Retinal pigment epithelial cell (primary cell): ENCODE measurements around the gene PLD4.
A peak's percentile ranks its signal among the peaks of the same experiment; 100 is the strongest.

Experiments
- DNase-seq: peaks from one replicate; pipeline ENCODE4 v3.0.0-alpha.2; 2010; ENCODE audit warnings: low read depth
- H3K4me3 ChIP-seq: 2 replicates; pipeline ENCODE4 v1.5.1; 2011; ENCODE audit warnings: mild to moderate bottlenecking, low read length, control low read depth, moderate library complexity
- TF ChIP-seq, protein P1 (sequence below): conservative IDR thresholded peaks from 2 replicates; pipeline ENCODE4 v1.5.1; 2011; ENCODE audit warnings: low read depth, low read length, control low read depth, inconsistent platforms

PLD4 gene

DNA sequence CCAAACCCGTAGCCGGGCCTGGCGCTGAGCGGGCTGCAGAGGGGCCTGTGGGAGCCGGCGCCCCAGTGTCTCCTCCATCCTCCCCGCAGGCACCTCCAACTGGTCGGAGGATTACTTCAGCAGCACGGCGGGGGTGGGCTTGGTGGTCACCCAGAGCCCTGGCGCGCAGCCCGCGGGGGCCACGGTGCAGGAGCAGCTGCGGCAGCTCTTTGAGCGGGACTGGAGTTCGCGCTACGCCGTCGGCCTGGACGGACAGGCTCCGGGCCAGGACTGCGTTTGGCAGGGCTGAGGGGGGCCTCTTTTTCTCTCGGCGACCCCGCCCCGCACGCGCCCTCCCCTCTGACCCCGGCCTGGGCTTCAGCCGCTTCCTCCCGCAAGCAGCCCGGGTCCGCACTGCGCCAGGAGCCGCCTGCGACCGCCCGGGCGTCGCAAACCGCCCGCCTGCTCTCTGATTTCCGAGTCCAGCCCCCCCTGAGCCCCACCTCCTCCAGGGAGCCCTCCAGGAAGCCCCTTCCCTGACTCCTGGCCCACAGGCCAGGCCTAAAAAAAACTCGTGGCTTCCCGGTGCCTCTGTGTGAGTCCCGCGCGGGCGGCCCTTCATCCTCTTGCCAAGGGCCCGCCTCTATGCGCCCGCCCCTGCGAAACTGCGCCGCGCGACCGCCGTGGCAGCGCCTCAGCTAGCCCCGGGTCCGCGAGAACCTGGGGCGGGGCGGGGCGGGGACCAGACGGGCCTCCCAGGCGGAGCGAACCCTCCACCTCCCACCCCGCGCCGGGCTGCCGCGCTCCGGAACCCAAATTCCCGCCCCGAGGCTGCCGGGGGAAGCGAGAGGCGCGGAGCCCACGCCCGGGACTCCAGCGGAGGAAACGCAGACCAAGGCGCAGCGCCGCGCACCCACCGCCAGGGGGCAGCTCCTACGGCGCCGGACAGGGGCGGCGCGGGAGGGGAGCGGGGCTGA is 8.3 kb downstream of the PLD4 start:
- no peak for DNase-seq
- TF ChIP-seq, protein P1, sequence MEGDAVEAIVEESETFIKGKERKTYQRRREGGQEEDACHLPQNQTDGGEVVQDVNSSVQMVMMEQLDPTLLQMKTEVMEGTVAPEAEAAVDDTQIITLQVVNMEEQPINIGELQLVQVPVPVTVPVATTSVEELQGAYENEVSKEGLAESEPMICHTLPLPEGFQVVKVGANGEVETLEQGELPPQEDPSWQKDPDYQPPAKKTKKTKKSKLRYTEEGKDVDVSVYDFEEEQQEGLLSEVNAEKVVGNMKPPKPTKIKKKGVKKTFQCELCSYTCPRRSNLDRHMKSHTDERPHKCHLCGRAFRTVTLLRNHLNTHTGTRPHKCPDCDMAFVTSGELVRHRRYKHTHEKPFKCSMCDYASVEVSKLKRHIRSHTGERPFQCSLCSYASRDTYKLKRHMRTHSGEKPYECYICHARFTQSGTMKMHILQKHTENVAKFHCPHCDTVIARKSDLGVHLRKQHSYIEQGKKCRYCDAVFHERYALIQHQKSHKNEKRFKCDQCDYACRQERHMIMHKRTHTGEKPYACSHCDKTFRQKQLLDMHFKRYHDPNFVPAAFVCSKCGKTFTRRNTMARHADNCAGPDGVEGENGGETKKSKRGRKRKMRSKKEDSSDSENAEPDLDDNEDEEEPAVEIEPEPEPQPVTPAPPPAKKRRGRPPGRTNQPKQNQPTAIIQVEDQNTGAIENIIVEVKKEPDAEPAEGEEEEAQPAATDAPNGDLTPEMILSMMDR: peak; percentile 62
- peak overlapping the region; percentile 26 for H3K4me3 ChIP-seq

DNA sequence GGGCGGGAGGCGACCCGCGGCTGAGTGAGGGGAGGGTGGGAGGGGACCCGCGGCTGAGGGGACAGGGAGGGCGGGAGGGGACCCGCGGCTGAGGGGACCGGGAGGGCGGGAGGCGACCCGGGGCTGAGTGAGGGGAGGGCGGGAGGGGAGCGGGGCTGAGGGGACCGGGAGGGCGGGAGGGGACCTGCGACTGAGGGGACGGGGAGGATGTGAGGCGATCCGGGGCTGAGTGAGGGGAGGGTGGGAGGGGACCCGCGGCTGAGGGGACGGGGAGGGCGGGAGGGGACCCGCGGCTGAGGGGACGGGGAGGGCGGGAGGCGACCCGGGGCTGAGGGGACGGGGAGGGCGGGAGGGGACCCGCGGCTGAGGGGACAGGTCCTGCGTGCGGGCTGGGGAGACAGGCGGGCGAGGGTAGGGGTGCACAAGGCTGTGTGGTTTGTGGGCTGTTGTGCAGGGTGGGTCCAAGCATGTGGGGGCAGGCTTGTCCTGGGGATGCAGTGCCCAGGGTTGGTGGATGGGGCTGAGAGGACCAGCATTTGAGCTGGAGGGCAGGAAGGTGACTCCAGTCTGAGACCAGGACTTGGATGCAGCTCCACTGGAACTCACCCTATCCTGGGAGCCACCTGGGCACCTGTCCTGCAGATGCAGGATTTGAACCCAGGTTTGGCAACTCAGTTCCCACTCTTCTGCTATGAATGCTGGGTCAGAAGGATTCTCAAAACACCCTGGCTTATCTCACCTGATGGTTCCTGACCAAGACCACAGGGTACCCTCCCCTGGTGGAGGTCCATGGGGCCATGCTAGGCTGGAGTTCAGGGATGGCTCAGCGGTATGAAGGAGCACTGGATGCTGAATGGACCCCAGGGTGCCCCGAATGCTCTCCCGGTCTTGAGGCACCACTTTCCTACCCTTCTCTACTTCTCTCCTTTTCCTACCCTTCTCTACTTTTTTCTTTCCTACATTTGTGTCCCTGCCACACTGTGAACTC is 9.4 kb downstream of the PLD4 start:
- TF ChIP-seq, protein P1: no peak
- H3K4me3 ChIP-seq: no peak overlapping the region
- DNase-seq: no peak

DNA sequence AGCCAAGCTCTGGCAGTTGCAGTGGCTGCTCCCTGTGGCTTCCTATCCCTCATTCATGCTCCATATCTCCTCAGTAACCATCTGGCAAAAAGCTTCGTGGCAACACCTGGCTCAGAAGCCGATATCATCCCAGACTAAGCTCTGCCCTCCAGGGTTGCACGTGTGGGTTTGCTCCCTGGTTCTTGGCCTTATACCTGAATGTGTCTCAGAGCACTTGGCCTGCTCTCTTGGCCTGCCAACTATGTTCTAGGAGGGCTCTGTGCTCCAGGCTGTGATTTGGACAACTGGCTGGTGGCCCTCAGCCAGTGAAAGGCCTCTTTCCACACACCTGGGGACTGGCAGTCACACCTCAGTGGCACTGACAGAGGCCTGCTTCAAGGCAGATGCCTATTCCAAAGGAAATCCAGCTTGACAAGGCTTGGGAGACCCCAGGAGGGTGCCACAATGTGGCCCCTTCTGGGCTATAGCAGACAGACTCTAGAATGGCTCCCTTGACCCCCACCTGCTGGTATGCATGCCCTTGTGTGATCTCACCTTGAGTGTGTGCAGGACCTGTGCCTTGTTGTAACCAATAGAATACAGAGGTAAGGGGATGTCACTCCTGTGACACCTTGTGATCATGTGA is 10.5 kb downstream of the PLD4 start:
- no peak overlapping the region for H3K4me3 ChIP-seq
- DNase-seq: no peak
- TF ChIP-seq, protein P1: no peak

DNA sequence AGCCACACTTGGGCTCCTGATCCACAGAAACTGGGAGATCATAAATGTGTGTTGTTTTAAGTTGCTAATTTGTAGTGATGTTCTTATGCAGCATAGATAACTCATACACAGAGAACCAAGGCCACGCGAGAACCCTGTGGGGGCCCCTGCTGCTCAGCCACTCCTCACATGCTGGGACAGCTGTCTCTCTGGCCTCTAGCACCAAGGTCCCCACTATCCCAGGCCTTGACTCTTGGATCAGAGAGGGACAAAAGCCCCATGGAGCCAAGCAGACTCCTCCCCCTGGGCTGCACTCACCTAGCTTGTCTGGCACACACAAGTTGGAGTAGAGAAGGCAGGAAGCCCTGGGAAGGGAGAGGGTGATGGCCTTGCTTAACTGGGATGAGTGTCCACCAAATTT is 11.3 kb downstream of the PLD4 start:
- DNase-seq: no peak
- H3K4me3 ChIP-seq: no peak overlapping the region
- TF ChIP-seq, protein P1: no peak

DNA sequence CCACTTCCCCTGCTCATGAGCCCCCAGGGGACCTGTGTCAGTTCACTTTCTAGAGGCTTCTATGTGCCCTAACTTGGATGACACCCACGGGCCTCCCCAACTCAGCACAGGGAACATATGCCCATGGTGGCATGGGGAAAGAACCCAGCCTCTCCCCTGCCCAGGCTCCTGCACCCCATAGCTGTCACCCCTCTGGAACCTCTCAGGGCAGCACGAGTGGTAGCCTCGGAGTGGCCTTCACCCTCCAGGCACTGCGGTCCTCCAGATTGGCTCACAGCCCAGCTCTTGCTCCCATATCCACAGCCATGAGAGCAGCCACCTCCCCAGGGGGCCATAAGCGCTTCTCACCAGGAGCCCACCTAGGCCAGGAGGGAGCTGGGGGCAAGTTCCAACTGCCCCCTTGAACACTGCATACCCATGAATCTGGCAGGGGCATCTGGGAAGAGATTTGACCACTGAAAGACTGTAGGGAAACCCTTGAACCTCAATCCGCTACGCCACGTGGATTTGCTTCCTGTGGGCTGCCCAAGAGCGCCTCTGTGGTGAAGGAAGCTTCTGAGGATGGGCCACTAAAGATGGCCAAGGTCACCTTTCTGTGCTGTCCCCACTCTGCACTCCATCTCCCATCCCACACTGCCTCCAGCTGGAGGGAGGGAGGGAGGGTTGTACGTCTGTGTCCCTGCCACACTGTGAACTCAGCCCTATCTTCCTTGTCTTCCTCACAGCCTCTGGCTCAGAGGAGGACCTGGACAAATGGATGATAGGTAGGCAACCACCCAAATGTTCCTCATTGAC is 11.9 kb downstream of the PLD4 start:
- DNase-seq: no peak
- TF ChIP-seq, protein P1: no peak

DNA sequence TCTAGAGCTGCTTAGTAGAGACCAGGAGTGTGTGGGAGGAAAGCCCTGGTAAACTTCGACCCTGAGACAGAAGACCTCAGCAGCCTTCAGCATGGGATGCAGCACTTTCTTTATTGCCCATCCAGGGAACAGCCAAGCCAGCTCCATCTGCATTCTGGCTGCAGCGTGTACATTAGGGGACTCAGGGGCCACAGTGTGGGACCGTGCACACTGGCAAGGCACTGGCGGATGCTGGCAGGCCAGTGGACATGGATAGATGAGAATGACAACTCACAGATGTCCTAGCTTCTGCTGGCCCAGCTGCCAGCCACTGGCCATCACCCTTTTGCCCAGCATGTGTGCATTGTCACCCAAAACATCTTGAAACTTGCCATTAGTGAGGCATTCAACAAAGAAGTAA is 12.5 kb downstream of the PLD4 start:
- no peak overlapping the region for H3K4me3 ChIP-seq
- TF ChIP-seq, protein P1: no peak
- no peak for DNase-seq

More for the DNA sequence above, 11.9 kb downstream of the PLD4 start:
- no peak overlapping the region for H3K4me3 ChIP-seq
